GM19463 (cell line): ENCODE data around the gene C5orf63.
"Not testable (repeated sequence)": the region's sequence is repeated elsewhere in the genome, so short reads cannot be mapped to it uniquely, and the experiment has no call there.

ENCODE experiments used
- ATAC-seq: cut with Tn5 transposase; IDR thresholded peaks from one replicate; pipeline ENCODE4 v1.9.1; 2021; ENCODE audit warnings: mild to moderate bottlenecking, moderate library complexity; ENCODE audit not compliant: unreplicated experiment

Gene C5orf63

DNA sequence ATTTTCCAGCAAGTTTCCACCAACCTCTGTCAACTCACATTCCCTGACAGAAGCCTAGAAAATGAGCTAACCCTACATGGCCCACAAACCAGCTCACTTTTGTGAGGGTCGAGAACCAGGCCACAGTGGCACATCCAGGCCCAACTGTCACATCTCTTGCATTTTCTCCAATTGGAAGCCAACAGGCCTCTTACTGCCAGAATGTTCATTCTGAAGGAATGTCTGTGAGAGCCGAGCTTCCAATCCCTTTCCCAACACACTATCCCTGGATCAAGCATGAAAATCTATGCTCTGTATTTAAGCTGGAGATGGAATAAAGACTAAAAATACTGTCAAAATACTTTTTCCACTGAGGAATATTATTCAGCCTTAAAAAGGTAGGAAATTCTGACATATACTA is 62.9 kb downstream of the C5orf63 start:
- no peak for ATAC-seq

GRCh38 chr5:127009784-127010183 is 63.5 kb downstream of the C5orf63 start:
- ATAC-seq = no peak

DNA sequence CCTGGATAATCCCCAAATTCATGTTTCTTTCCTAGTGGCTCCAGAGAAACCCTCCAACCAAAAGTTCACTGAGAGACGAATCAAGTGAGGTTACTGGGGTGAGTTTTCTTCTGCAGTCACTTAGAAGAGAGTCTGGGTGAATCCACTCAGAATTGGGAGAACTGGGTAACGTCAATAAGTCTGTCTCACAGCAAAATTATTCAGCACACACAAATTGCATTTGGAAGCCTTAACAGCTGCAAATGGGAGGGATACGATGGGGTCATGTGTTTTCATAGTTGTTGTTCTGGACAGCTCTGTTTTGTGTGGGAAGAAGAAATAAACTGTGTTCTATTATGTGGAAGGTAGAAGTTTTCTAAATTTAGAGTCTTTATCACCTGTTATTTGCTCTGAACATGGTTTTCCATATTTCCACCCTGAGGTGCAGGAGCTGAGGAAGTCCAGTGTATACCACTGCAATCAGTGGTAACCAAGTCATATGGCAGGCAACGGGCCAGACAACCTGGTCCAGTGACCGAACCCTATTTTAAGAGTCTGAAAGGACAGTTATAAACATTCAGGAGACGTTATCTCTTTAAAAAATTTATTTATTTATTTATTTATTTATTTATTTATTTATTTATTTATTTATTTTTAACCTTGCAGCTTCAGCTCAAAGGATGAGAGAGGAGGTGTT is 64.9 kb downstream of the C5orf63 start:
- ATAC-seq = no peak

DNA sequence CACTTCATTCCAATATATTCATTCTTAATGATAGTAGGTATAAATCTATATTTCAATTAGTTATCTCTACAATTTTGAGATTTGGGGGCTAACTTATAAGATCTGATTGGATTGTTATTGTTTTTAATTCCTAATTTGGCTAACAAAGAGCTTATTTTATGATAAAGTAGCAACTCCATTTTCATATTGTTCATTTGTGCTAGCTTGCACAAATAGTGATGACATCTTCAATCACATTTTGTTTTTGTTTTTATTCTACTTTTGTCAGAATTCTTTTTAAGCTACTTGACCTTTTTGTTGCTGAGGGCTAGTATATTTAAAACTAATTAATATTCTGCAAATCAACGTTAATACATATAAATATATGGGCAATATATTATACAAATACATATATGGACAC is 65.8 kb downstream of the C5orf63 start:
- no peak for ATAC-seq

- ATAC-seq = no peak
Observed at GRCh38 chr5:127006744-127007143, 66.6 kb downstream of the C5orf63 start.

DNA sequence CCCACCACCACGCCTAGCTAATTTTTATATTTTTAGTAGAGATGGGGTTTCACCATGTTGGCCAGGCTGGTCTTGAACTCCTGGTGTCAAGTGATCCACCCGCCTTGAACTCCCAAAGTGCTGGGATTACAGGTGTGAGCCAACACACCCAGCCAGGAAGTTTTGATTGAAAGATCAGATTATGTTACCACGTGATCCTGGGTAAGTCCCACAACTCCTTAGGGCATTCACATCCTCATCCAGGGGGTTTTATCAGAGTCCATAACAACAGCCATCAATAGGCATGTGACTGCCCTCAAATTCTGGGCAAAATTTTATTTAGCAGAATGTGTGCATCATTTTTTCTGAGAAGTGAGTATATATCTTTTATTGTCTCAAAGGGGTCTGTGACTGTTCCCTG is 68.0 kb downstream of the C5orf63 start:
- ATAC-seq = not testable (repeated sequence)

GRCh38 chr5:127004721-127005120 is 68.6 kb downstream of the C5orf63 start:
- ATAC-seq = no peak

GRCh38 chr5:127003798-127004495 is 69.4 kb downstream of the C5orf63 start:
- no peak for ATAC-seq

- no peak for ATAC-seq
Observed at GRCh38 chr5:127002390-127002789, 70.9 kb downstream of the C5orf63 start.

GRCh38 chr5:127001621-127002296 is 71.5 kb downstream of the C5orf63 start:
- no peak for ATAC-seq
